Astrocyte of the cerebellum (primary cell): Measurements from ENCODE around the gene PHLDB1.

Experiments used
- DNase-seq: peaks from one replicate; pipeline ENCODE4 v3.0.0-alpha.2; 2011; ENCODE audit warnings: low read depth
- H3K4me3 ChIP-seq: 2 replicates; pipeline ENCODE4 v1.5.1; 2011; ENCODE audit warnings: mild to moderate bottlenecking, low read depth, low read length, moderate library complexity
- CTCF ChIP-seq: IDR thresholded peaks from 2 replicates; pipeline ENCODE4 v1.5.1; 2012; ENCODE audit warnings: low read length, low read depth, moderate library complexity, mild to moderate bottlenecking; ENCODE audit errors: missing control alignments
- in situ Hi-C: cut with HindIII; loops from 2 replicates; pipeline ENCODE4 v1.10.0; 2017; ENCODE audit warnings: low sequenced_read_pairs

The PHLDB1 gene

GRCh38 chr11:118638726-118639125, 31.3 kb downstream of the PHLDB1 start:
- in situ Hi-C loops = no loop called here
- no peak for DNase-seq
- TF ChIP-seq CTCF = no peak
- no peak overlapping the region for H3K4me3 ChIP-seq

- in situ Hi-C loops = no loop called here
- no peak for DNase-seq
- TF ChIP-seq CTCF = no peak
- no peak overlapping the region for H3K4me3 ChIP-seq
Measured at GRCh38 chr11:118639899-118640298, 32.5 kb downstream of the PHLDB1 start.

GRCh38 chr11:118640332-118641154, 33.1 kb downstream of the PHLDB1 start:
- in situ Hi-C loops = no loop called here
- peak; percentile 7 for TF ChIP-seq CTCF
- H3K4me3 ChIP-seq = no peak overlapping the region
- DNase-seq = no peak

GRCh38 chr11:118641397-118642019, 34.1 kb downstream of the PHLDB1 start:
- in situ Hi-C loops = no loop called here
- H3K4me3 ChIP-seq = no peak overlapping the region
- no peak for TF ChIP-seq CTCF
- no peak for DNase-seq

- H3K4me3 ChIP-seq = no peak overlapping the region
- DNase-seq = no peak
- in situ Hi-C loops = no loop called here
- TF ChIP-seq CTCF = no peak
Measured at GRCh38 chr11:118643142-118643994, 36.0 kb downstream of the PHLDB1 start.

GRCh38 chr11:118643995-118644345, 36.6 kb downstream of the PHLDB1 start:
- no peak for DNase-seq
- TF ChIP-seq CTCF = no peak
- no peak overlapping the region for H3K4me3 ChIP-seq
- in situ Hi-C loops = no loop called here
